RCC 7860 (cell line): ENCODE measurements around the gene KDM6A.

ENCODE experiments used
- DNase-seq: peaks from one replicate; pipeline ENCODE4 v3.0.0-alpha.2; 2015; ENCODE audit warnings: low spot score
- FAIRE-seq: peaks from 2 replicates; lab custom pipeline; 2012; peaks lifted over from hg19 to GRCh38; lab: Jason Lieb, UNC

KDM6A gene

DNA sequence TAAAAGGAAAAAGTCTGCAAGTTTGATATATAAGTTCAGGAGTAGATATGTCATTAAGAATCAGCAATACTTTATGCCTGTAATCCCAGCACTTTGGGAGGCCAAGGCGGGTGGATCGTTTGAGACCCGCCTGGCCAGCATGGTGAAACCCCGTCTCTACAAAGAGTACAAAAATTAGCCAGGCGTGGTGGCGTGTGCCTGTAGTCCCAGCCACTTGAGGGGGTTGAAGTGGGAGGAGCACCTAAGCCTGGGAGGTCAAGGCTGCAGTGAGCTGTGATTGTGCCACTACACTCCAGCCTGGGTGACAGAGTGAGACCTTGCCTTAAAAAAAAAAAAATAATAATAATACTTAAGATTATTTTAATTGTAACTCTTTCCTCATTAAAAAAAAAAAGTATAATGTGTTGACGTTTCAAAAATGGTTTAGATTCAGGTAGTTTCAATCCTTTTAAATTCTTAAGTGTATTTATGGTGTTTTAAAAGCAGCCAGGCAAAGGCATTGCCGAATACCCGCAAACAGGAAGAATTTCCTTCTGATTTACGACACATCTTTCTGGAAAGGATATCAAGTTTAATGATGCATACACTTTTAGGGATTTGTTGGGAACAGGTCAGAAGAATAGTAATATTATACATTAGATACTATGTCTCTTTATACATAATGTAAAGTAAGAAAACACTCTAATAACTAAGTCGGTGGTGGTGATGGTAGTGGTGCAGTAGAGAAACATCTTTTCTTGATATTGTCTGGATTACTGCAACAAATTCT is 80.9 kb downstream of the KDM6A start:
- no peak for DNase-seq
- FAIRE-seq, result no peak

DNA sequence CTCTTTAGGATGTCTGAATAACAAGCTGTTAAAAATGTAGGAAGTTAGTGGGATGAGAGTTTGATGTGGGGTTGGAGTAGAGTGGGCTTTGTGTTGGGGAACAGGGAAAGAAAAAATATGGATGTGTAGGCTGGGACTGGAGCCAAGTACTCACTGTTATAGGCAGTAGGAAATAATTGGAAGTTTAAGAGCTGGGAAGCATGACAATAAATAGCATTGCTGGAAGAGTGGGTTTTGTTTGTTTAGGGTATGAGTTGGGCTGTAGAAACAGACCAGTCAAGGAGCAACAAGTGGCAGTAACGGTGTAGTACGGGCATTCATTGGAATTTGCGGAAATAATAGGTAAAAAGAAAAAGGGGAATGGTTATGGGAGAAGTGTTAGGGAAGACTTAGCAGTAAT is 81.6 kb downstream of the KDM6A start:
- FAIRE-seq, result no peak
- DNase-seq, result no peak

DNA sequence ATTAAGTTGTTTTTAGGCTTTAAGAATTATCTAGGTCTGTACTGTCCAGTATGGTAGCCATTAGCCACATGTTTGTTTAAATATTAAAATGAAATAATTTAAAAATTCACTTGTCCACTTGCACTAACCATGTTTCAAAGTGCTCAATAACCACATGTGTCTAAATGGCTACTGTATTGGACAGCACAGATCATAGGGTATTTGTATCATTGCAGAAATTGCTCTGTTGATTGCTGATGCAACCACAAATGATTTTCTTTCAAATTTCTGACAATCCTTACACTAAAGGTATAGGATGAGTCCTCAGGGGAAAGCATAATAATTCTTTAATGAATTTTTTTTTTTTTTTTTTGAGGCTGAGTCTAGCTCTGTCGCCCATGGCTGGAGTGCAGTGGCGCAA is 84.9 kb downstream of the KDM6A start:
- FAIRE-seq (no peak), DNase-seq (no peak)

DNA sequence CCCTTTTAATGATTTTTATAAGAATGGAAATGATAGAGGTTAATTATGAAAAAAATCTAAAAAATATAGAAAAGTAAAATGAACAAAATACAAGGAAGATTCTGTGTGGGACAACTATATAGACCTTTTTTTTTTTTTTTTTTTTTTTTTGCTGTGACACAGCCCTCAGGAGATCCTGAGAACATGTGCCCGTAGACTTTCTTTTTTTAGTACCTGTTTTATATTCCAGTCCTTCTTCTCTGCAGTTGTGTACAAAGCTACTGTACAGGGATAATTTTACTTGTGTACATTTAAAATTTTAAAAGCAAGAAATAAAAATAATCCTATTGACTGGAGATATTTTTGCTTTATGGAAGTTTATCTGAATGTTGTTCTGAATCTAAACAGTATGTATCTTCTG is 85.5 kb downstream of the KDM6A start:
- FAIRE-seq (no peak), DNase-seq (no peak)

DNA sequence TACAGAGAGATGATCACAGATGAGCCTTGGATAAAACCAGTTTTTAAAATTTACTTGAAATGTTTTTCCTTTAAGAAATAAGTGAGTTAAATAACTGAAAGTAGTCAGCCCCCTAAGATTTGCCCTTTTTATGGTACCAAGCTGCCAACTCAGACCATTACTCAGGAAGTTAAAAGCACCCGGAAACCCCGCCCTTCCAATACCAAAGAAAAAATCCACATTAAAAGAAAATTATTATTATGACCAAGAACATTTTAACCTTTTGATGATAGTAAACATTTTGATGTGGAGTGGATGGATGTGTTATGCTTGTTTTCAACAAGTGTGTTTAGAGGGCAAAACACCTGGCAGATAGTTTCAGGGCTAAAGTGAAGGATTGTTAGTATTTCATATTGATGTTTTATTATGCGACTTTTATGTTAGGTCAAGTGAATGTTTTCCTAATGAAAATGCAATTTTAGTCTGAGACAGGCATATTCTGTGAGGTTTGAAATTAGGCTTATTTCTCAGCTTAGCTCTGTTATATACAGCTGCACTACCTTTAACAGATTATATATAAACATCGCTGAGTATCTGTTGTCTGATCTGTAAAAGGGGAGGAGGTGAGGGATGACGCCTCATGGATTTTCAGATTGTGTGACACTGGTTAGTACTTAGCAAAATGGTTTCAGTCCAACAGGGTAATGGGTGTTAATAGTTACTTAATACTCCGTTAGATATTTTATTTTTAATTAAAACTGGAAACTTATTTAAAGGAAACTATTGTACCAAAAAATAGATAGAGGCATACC is 89.0 kb downstream of the KDM6A start:
- FAIRE-seq, result no peak

DNA sequence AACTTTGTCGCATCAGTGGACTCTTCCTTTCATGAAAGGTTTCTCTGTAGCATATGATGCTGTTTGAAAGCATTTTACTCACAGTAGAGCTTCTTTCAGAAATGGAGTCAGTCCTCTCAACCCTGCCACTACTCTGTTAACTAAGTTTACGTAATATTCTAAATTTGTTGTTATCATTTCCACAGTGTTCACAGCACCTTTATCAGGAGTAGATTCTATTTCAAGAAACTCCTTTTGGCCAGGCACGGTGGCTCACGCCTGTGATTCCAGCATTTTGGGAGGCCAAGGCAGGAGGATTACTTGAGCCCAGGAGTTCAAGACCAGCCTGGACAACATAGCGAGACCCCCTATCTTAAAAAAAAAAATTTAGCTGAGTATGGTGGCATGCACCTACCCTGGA is 90.0 kb downstream of the KDM6A start:
- no peak for DNase-seq
- FAIRE-seq, result no peak

More for the DNA sequence above, 89.0 kb downstream of the KDM6A start:
- DNase-seq, result no peak

DNA sequence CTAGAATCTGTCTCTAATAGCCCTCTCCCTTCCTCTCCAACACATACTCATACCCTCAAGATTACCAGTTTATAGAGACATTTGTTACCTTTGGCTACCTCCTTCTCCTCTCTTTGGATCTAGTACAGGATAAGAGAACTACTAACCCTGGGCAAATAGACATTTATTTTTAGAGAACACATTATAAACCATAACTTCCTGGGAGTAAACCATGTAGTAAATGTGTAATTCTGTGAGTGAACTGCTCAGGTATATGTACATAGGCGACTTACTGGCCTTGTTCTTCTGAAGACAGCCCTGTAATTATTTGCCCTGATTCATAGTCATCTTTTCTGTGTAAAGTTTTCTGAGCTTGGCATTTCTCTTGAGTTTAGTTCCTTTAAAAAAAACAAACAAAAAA is 94.2 kb downstream of the KDM6A start:
- FAIRE-seq (no peak), DNase-seq (no peak)

DNA sequence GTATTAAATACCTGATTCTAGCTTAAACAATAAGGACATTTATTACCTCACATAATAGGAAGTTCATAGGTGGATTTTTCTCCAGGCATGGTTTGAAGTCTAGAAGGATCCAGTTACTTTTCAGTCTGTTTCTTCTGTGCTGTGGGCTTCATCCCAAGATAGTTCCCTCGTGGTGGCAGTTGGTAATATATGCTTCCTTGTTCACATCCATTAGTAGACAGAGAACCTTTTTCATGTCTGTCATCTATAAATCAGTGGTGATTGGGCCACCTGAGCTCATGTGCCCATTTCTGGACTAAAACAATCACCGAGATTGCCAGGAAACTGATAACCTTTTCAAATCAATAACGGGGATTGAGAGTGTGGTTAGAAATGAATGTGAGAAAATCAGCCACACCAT is 97.7 kb downstream of the KDM6A start:
- no peak for FAIRE-seq
- DNase-seq, result no peak

DNA sequence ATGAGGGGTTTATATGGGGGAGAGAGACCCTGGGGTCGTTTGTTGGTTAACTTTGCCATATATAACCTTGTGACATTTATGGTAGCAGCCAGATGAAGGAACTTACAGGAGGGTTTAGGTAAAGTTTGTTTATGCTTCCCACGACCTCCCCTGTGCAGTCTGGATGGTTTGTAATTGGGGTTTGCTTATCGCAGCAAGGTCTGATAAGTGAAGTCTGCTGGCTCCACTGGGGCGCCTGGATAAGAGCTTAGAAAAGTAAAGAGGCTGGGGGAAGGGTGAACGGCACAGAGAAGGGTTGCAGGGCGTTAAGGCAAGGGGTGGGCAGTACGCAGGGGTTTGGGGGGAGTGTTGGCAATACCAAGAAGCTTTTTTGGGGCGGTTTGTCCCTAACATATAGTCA is 98.7 kb downstream of the KDM6A start:
- DNase-seq (no peak), FAIRE-seq (no peak)

DNA sequence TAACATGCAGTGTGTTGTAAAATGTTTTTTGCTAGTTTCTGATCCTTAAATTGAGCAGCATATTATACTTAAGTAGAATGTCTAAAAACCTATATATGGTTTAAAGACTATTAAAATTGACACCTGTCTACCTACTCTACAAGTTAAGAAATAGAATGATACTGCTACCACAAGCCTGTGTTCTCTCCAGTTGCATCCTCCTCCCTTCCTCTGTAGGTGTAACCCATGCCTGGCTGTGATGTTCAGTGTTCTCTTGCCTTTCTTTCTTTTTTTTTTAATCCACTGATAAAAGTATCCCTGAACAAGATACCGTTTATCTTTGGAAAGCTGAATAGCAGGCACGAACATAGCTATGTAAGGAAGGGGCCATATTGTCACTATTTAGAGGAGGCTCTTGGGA is 99.1 kb downstream of the KDM6A start:
- FAIRE-seq, result no peak
- DNase-seq, result no peak

DNA sequence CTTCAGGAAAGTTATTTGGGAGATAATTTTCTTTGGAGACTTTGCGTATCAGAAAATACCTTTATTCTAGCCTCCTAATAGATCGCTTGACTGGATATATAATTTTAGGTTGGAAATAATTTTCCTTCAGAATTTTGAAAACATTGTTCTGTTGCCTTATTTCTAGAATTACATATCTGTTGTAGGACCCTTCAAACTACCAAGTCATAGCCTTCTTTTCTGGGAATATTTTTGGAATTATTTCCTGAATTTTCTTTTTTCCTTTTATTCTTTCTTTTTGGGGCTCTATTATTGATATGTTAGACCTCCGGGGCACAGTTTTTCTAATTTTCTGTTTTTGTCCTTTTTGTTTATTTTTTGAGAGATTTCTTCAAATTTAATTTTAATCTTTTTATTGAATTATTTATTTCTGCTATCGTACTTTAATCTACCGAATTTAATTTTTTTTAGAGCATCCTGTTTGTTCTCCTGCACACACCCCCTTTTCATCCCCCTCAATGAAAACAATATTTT is 100.5 kb downstream of the KDM6A start:
- no peak for FAIRE-seq
- DNase-seq, result no peak

DNA sequence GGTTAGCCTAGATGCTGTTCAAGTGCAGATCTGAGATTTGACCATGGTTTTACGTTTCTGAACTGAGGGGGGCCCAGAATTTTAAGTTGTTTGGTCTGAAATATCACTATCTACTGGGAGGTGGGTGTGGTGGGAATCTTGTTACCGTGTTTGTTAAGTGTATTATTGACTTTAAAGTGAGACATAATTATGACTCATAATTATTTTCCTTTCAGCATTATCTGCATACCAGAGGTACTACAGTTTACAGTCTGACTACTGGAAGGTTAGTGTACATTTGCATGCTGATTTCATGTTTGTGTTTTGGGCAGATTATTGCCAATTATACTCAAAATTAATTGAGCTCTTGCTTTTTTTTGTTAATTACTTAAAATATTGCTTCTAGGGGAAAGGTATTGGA is 101.5 kb downstream of the KDM6A start:
- DNase-seq (no peak), FAIRE-seq (no peak)

DNA sequence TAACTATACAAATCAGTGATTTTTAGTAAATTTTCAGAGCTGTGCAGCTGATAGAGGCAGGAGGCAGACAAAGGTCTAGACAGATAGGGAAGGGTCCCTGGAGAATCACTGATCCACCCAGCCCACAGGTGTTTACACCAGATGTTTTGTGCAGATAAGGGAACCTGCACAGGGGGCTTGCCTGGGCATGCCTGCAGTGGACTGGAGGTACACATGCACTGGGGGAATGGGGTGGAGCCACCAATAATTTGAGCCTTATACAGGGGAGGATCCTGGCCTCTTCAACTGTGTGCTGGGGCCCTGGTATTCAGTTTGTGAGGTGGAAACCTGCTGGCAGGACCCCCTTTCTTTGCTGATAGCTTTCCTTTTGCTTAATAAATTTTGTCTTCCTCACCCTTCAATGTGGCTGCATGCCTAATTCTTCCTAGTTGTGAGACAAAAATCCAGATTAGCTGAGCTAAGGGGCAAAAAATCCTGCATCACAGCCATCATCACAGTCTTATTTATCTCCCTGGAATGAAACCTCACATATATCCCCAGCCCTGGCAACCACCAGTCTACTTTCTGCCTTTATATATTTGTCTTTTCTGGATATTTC is 102.8 kb downstream of the KDM6A start:
- FAIRE-seq (no peak), DNase-seq (no peak)

DNA sequence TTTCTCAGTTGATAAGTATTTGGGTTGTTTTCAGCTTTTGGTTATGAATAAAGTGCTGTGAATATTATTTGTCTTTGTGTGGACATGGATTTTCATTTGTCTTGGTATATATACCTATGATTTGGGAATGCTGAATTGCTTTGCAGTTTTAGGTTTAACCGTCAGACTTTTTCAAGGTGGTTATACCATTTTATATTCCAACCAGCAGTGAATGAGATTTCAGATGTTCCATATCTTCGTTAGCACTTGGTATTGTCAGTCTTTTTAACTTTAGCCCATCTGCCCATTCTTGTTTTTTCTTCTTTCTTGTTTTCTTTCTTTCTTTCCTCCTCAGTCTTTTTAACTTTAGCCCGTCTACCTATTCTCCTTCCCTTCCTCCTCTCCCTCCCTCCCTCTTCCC is 106.0 kb downstream of the KDM6A start:
- DNase-seq (no peak), FAIRE-seq (no peak)

DNA sequence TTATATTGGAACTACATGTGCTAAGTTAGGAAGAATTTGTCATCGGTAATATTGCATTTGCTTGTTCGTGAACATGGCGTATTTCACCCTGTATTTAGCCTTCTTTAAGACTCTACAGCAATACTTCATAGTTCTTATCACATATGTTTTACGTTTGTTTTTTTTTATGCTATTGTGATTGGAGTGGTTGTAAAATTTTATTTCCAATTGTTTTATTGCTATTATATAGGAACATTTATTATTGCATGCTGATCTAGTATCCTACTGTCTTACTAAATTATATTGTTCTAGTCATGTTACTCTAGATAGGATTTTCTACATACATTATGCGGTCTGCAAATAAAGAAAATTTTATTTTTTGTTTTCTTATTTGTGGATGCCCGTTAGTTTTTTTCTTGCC is 107.4 kb downstream of the KDM6A start:
- FAIRE-seq, result no peak
- no peak for DNase-seq

DNA sequence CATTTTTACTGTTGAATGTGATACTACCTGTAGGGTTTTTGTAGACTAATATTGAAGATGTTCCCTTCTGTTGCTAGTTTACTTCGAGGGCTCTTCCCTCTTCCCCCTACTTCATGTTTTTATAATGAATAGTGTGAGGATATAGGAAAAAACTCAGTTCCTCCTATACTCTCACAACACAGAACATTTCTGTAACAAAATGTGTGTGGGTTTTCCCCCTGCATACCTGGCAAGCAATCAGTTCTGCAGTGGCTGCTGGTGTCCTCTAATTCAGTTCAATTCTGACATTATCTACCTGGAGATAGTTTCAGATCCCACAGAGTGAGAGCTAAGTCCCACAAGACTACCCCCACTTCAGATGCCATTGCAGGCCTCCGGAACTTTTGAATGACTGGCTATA is 107.9 kb downstream of the KDM6A start:
- FAIRE-seq, result no peak
- DNase-seq, result no peak

DNA sequence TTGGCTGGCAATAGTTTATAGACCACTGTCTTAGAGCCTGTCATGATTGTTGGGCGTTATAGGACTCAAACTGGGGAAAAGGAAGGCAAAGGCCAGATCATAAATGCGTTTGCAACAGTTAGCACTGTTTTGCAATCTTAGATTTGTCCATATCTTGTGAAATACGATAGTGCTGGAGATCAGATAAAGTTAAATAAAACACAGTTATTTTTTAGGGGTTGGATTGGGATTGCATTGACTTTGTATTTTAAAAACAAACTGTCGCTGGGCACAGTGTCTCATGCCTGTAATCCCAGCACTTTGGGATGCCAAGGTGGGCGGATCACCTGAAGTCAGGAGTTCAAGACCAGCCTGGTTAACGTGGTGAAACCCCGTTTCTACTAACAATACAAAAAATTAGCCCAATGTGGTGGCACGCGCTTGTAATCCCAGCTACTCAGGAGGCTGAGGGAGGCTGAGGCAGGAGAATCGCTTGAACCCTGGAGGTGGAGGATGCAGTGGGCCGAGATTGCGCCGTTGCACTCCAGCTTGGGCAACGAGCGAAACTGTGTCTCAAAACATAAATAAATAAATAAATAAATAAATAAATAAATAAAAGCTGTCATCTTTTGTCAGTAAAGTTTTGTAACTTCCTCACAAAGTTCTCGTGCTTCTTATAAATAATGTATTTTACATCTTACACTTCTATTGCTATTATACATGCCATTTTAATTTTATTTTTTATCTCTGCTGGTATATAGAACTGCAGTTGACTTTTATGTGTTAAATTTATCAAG is 117.2 kb downstream of the KDM6A start:
- DNase-seq (no peak), FAIRE-seq (no peak)

DNA sequence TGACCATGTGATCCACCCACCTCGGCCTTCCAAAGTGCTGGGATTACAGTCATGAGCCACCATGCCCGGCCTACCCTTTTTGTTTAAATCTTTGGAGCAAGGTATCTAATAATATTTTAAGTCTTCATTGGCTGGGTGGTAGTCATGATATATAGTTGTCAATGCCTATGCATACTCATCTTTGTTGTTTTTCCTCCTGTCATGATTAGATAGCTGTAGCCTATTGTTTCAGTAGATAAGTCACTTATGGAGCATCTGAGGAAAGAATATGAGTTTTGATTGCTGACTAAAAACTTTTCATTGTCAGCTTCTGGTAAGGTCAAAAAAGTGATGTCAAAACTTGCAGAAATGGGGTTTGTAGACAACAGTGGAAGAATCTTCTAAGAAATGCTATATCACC is 119.8 kb downstream of the KDM6A start:
- no peak for DNase-seq
- FAIRE-seq, result no peak

DNA sequence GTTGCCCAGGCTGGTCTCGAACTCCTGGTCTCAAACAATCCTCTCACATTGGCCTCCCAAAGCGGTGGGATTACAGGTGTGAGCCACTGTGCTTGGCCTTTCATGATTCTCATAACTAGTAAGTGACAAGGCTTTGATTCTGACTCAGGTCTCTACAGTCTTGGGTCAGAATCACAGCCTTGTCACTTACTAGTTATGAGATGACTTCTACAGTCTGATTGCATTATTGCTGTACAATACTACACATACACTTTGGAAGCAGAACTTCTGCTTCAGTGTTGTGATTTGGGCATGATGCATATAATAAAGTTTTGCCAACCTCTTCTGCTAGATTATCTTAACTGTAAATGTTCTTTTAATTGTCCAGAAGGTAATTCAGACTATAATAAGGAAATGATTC is 123.3 kb downstream of the KDM6A start:
- DNase-seq, result no peak
- no peak for FAIRE-seq

DNA sequence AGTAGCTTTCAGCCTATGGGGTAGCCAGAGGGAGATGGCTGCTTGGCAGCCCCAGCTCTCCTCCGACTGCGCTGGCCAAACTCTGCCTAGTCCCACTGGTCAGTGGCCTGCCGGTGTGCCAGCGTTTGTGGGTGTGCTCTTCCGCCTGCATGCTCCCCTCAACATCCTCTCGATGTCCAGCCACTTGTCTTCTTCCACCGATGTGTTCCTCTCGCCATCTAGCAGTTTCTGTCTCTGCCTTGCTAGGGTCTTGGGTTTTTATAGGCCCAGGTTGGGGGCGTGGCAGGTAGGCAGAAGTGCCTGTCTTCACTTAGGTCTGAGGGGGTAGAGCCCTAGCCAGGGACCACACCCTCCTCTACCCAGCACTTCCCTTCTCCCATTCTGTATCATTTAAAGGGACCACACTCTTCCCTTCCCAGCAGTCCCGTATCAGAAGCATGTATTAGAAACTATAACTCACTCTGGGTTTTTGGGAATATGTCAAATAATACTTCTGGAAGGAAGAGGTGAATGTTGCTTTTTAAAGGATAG is 124.4 kb downstream of the KDM6A start:
- no peak for FAIRE-seq

DNA sequence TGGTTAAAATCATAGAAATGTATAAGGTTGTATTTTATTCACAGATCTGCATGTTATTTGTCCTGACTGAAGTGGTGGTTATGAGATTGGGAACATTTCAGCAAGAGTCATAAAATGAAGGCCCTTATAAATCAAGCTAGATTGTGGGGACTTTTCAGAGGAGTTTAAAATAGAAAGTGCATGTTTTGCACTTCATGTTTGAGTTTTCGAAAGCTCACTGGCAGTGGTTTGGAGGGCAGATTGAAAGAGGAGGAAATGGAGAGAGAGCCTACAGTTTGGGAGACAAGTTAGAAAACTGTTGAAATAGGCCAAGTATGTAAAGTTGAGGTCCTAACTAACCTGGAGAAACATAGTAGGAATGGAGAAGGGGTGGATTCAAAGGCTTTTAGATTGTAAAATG is 124.9 kb downstream of the KDM6A start:
- no peak for FAIRE-seq
- DNase-seq, result no peak

More for the DNA sequence above, 124.4 kb downstream of the KDM6A start:
- no peak for DNase-seq
